GM18505 (cell line): ENCODE measurements around the gene SIDT1.

ENCODE experiments used
- ATAC-seq: cut with Tn5 transposase; IDR thresholded peaks from one replicate; pipeline ENCODE4 v1.9.1; 2021; ENCODE audit not compliant: unreplicated experiment
- POLR2A ChIP-seq: IDR thresholded peaks from 4 replicates; pipeline ENCODE4 v1.6.1; 2011; ENCODE audit warnings: borderline replicate concordance; ENCODE audit not compliant: insufficient read depth, insufficient read length; ENCODE audit errors: extremely low read depth

SIDT1 gene

DNA sequence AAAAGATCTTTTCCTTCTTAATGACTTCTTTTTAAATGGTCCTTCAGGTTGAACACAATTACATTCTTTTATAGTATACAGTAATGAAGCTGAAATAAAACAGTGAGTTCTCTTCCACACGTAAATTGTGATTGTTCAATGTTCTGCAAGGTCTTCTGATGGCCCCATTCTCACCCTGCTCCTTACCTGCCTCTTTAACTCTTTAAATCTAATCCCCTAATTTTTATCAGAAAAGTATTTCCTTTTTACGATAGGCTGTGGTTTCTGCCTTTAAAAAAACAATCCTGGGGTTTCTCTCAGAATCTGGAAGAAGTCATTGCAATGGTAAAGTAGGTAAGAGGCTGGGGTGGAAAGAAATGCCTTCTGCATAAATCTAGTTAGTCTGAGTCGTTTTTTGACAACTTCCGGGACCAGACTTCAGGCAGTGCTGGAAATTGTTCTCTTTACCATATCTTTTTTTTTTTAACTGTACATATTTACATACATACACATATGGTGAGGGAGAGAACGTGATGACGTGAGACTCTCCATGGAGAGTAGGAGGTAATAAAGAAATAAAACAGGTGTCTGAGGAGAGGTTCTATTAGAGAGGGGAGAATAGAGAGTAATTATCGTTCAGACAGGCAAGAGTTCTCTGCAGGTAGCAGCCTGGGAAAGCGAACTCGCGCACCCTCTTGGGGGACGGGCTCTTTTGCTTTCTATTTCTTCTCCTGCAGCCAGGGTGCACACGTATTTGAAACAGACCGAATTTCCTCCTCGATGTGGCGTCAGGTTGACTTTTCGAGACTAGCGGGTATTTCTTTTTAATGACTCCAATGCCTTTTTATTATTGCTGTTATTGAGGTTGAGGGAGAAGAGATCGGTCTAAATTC is at the start of gene SIDT1:
SIDT1 (plus strand) TSS at position 730 of the 872 bp plus-strand sequence. CDS start 467 bp downstream, outside the sequence.
- ATAC-seq = peak; percentile 65
- peak; percentile 81 for TF ChIP-seq POLR2A

DNA sequence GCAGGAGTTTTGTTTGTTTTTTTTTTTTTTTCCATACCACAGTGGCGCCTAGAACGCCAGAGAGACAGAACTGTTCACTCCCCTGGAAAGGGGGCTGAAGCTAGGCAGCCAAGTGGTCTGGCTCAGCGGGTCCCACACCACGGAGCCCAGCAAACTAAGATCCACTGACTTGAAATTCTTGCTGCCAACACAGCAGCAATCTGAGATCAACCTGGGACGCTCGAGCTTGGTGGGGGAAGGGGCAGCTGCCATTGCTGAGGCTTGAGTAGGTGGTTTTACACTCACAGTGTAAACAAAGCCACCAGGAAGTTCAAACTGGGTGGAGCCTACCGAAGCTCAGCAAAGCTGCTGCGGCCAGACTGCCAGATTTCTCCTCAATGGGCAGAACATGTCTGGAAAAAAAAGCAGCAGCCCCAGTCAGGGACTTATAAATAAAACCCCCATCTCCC is 47.2 kb upstream of the SIDT1 start:
- no peak for ATAC-seq
- TF ChIP-seq POLR2A = no peak

- TF ChIP-seq POLR2A = no peak
- ATAC-seq = peak; percentile 56
Measured at GRCh38 chr3:113495035-113495434, 37.3 kb upstream of the SIDT1 start.

DNA sequence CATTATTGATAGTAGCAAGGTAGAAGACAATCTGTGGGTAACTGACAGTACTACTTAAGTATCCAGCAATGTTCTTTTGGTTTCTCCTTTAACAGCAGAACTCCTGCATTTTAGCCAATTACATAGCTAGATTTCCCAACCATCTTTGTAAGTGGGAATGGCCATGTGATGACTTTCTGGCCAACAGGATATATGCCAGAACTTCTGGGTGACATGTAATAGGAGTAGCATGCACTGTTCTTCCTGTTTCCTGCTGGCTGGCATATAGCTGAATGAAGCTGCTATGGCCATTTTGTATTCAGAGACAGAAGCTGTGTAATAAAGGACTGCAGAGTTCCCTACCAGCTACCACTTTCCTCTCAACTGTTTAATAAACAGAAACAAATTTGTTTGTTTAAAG is 35.4 kb upstream of the SIDT1 start:
- ATAC-seq = no peak
- no peak for TF ChIP-seq POLR2A

- no peak for TF ChIP-seq POLR2A
- no peak for ATAC-seq
Measured at GRCh38 chr3:113498221-113499005, 33.9 kb upstream of the SIDT1 start.

GRCh38 chr3:113499081-113499480 is 33.3 kb upstream of the SIDT1 start:
- no peak for ATAC-seq
- TF ChIP-seq POLR2A = no peak

GRCh38 chr3:113501597-113501996 is 30.8 kb upstream of the SIDT1 start:
- no peak for ATAC-seq
- no peak for TF ChIP-seq POLR2A

DNA sequence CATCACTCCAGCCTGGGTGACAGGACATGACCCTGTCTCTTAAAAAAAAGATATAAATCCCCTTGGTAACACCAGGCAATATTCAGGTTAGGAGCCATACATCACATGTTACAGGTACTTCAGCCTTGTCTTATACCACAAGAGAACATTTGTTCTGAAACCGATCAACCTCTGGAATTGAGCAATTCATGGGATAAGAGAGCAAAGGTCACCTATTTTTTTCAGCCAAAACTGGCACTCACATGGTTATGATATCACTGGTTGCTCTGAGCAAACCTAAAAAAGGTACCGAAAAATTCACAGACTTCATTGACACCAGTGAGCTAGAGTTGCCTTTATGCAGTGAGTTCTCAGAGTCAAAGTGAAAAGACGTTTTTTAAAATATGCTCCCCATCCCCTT is 26.5 kb upstream of the SIDT1 start:
- no peak for ATAC-seq
- TF ChIP-seq POLR2A = no peak

- ATAC-seq = no peak
- no peak for TF ChIP-seq POLR2A
Measured at GRCh38 chr3:113507501-113508067, 24.8 kb upstream of the SIDT1 start.

DNA sequence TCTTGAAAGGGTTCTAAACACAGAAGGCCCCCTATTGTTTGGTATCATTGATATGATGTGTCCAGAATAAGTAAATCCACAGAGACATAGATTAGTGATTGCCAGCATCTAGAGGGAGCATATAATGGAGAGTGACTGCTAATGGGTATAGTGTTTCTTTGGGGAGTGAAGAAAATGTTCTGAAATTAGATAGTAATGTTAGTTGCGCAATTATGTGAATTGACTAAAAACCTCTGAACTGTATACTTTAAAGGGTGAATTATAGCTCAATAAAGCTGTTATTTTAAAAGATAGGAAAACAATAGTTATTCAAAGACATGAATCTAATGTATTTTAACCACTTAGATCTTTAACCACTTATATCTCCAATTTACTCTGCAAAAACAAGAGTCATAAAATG is 23.4 kb upstream of the SIDT1 start:
- no peak for TF ChIP-seq POLR2A
- no peak for ATAC-seq

DNA sequence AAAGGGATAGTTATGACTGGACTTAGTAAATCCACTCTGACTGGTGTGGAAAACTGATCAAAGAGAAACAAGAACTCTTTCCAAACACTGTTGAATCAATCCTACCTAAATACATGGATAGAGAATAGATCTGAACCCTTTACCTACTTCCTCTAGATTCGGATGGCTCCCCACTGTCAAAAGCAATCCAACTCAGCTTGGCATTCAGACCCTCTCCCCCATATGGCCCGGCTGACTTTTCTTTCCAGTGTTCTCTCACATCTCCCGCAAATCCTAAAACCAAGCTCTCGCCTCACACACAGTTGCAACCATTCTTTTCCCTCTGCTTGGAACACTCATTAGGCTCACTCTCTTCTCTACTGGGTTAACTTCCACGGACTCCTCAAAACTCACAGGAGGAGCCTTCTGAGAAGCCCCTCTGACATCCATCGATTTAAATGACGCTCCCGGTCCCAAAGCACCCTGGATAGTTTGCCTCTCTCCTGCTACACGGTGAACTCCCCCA is 18.0 kb upstream of the SIDT1 start:
- no peak for ATAC-seq

DNA sequence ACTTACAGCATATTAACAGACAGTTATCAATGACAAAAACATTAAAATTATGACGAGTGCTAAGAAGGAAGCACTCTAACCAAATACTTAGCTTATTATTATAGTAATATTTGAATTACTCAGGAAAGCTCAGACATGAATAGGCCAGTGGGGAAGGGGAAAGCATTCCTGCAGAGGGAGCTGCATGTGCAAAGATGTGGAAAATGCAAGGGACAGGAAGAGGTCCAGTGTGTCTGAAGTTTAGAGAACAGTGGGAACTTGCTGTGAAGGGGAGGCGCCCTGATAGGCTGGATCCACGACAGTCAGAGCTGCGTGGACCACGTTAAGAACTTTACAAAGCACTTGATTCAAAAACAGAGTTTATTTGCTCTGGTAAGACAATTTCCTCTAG is 16.2 kb upstream of the SIDT1 start:
- ATAC-seq = no peak

More for the DNA sequence above, 18.0 kb upstream of the SIDT1 start:
- TF ChIP-seq POLR2A = no peak

GRCh38 chr3:113521981-113522380 is 10.4 kb upstream of the SIDT1 start:
- ATAC-seq = no peak
- no peak for TF ChIP-seq POLR2A

More for the DNA sequence above, 16.2 kb upstream of the SIDT1 start:
- no peak for TF ChIP-seq POLR2A

DNA sequence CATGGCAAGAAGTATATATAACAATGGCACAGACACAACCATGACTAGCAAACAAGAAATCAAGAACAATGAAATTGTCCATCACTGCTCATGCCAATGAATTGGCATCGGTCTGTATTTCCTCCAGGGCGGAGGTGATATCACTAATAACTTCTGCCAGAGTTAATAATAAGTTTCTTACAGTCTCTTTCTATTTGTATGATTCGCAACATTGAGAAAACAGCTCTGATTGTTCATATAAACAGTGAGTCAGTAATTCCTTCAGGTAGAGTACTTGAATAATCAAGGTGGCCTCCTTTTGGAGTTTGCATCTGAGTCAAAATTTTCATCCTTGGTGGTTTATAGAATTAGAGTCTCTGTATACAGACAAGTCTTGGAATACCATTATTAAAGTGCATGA is 9.1 kb upstream of the SIDT1 start:
- no peak for TF ChIP-seq POLR2A
- no peak for ATAC-seq
